ENCODE measurements around the gene DYNC2I2. TPM values are rescaled to one million over a fixed set of nuclear protein-coding genes. Genes with fewer than 3 reads are reported as not detected.

Gene DYNC2I2
- total and polyA plus RNA-seq, 10 of the 15 experiments (the other 5 are each of a cell fraction or from before 2014, with no cell fraction given): 0.89 to 118 (median 47.9) TPM

GRCh38 chr9:128687453-128687852 is 30.8 kb upstream of the DYNC2I2 start:
- Histone ChIP-seq H3K27me3 (replicated peaks in 1 of 2; ENCODE audit: control insufficient read depth in 2 of 2, insufficient read depth in 2 of 2, low read length in 1 of 2) (no peaks in the 10 kb centered on the region), H3K4me2 (ENCODE audit: control insufficient read depth, insufficient read depth) (peak overlapping the region; percentile 93), H3K27ac (ENCODE audit: control insufficient read depth, insufficient read depth) (no peak overlapping the region), H3K4me3 (peak overlapping the region; percentile 95; the same call in 1 of the 2 replicates), H4K20me1 (ENCODE audit: control insufficient read depth, insufficient read depth) (peaks cover 3% of the 10 kb centered on the region; the same call in 1 of the 2 replicates), H3K9ac (ENCODE audit: control insufficient read depth, insufficient read depth, low read length) (no peak overlapping the region), H3K36me3 (ENCODE audit: control insufficient read depth in 2 of 2, insufficient read depth in 2 of 2, low read length in 1 of 2) (peaks cover 2 to 3% of the 10 kb centered on the region in 2 experiments), H3K79me2 (ENCODE audit: control insufficient read depth, insufficient read depth, low read length) (peaks cover 90% of the 10 kb centered on the region), H3K9me3 (replicated peaks; ENCODE audit: control insufficient read depth, insufficient read depth, low read length) (no peaks in the 10 kb centered on the region), H3K4me1 (ENCODE audit: control insufficient read depth, insufficient read depth, low read length) (peaks cover 13% of the 10 kb centered on the region; the same call in 1 of the 2 replicates), H2AFZ (ENCODE audit: control insufficient read depth, low read depth, low read length) (no peak overlapping the region)
- TF ChIP-seq CREM (IDR thresholded peaks at IDR 0.05; ENCODE audit: low read depth) (no peak), ZNF384 (IDR thresholded peaks at IDR 0.05; ENCODE audit: borderline replicate concordance, low read depth, low read length) (0 out of 2 replicates have a peak, but pooled peaks have one; percentile 17), ZNF217 (IDR thresholded peaks at IDR 0.05) (no peak)
- SMC1A ChIA-PET (ENCODE audit: uncharacterized antibody, unreplicated experiment): interaction anchor here (0.6 to 1.5 kb wide), 3 partner anchors 44 to 1653 kb away, joined by 3 to 7 read pairs (median 3); no protein-coding TSS in a partner anchor
- FAIRE-seq (no peak), ATAC-seq (no peak), DNase-seq (ENCODE audit: low read depth, low spot score) (no peak)
- RAD21 ChIA-PET (ENCODE audit: unreplicated experiment): interaction anchor here (1.3 to 1.7 kb wide), 2 partner anchors 30 to 42 kb away, joined by 3 to 5 read pairs; no protein-coding TSS in a partner anchor
- intact Hi-C loops (cut with micrococcal nuclease; ENCODE audit: unreplicated experiment): loop anchor here (10.0 kb wide), 1 partner anchor 133 kb away; the partner anchor contains the start of gene SPTAN1
- BruUV-seq (replicated peaks): no TSS peak
- POLR2A ChIA-PET: interaction anchor here (0.7 to 2.1 kb wide), 2 partner anchors 44 to 106 kb away, joined by 6 to 8 read pairs; no protein-coding TSS in a partner anchor
- 77% methylated on average over 4 of the region's 4 CpGs for WGBS (ENCODE audit: insufficient coverage, insufficient replicate concordance, low lambda C conversion rate, missing lambda C conversion rate)
- CTCF ChIA-PET: interaction anchor here (0.6 to 0.8 kb wide), 2 partner anchors 563 to 596 kb away, joined by 3 read pairs; no protein-coding TSS in a partner anchor
- in situ Hi-C loops (cut with MboI): no loop called here

- H3K4me3 ChIP-seq: peak overlapping the region; percentile 95
- WGBS (ENCODE audit: insufficient coverage, insufficient replicate concordance, low lambda C conversion rate, missing lambda C conversion rate): 0% methylated on average over 16 of the region's 17 CpGs
- H3K4me2 ChIP-seq (ENCODE audit: control insufficient read depth, insufficient read depth): peak overlapping the region; percentile 80
- FAIRE-seq (no peak), ATAC-seq (peak; percentile 38), DNase-seq (ENCODE audit: low read depth, low spot score) (no peak)
- H3K36me3 ChIP-seq (ENCODE audit: control insufficient read depth in 2 of 2, insufficient read depth in 2 of 2, low read length in 1 of 2): 0 out of 4 replicates have a peak, but pooled peaks cover 0 to 4% of the 10 kb centered on the region in 2 experiments
- H3K4me1 ChIP-seq (ENCODE audit: control insufficient read depth, insufficient read depth, low read length): peaks cover 13% of the 10 kb centered on the region; the same call in 1 of the 2 replicates
- H3K9me3 ChIP-seq (replicated peaks; ENCODE audit: control insufficient read depth, insufficient read depth, low read length): no peaks in the 10 kb centered on the region
- H4K20me1 ChIP-seq (ENCODE audit: control insufficient read depth, insufficient read depth): no peaks in the 10 kb centered on the region
- POLR2A ChIA-PET: interaction anchor here (0.5 to 2.1 kb wide), 13 partner anchors 21 to 1122 kb away, joined by 3 to 33 read pairs (median 4); partner anchors contain the start of gene ZDHHC12
- H2AFZ ChIP-seq (ENCODE audit: control insufficient read depth, low read depth, low read length): no peak overlapping the region
- CTCF ChIA-PET: interaction anchor here (0.9 kb wide), 1 partner anchor 15 kb away, joined by 4 read pairs; no protein-coding TSS in a partner anchor
- H3K79me2 ChIP-seq (ENCODE audit: control insufficient read depth, insufficient read depth, low read length): peaks cover 89% of the 10 kb centered on the region
- RAD21 ChIA-PET (ENCODE audit: unreplicated experiment): interaction anchor here (0.9 to 1.2 kb wide), 2 partner anchors 38 to 41 kb away, joined by 3 read pairs; partner anchors contain the start of gene ZDHHC12
- intact Hi-C loops (cut with micrococcal nuclease; ENCODE audit: unreplicated experiment) (loop anchor here (10.0 kb wide), 1 partner anchor 131 kb away; the partner anchor contains the start of gene SPTAN1), in situ Hi-C loops (cut with MboI) (no loop called here)
- SMC1A ChIA-PET (ENCODE audit: uncharacterized antibody, unreplicated experiment): interaction anchor here (2.1 to 2.9 kb wide), 3 partner anchors 8 to 42 kb away, joined by 6 to 12 read pairs (median 8); no protein-coding TSS in a partner anchor
- peak overlapping the region; percentile 96 for H3K9ac ChIP-seq (ENCODE audit: control insufficient read depth, insufficient read depth, low read length)
- H3K27me3 ChIP-seq (replicated peaks in 1 of 2; ENCODE audit: control insufficient read depth in 2 of 2, insufficient read depth in 2 of 2, low read length in 1 of 2): no peaks in the 10 kb centered on the region
- H3K27ac ChIP-seq (ENCODE audit: control insufficient read depth, insufficient read depth): peak overlapping the region; percentile 96
- no TSS peak for BruUV-seq (replicated peaks)
- TF ChIP-seq PKNOX1 (IDR thresholded peaks at IDR 0.05) (no peak), PAX8 (IDR thresholded peaks at IDR 0.05) (no peak), FOXK2 (IDR thresholded peaks at IDR 0.05) (peak; percentile 72), RFX5 (IDR thresholded peaks at IDR 0.05; ENCODE audit: low read depth, low read length) (no peak), GABPA (IDR thresholded peaks at IDR 0.05; ENCODE audit: low read depth) (no peak), CHD4 (IDR thresholded peaks at IDR 0.05) (no peak), HDAC6 (IDR thresholded peaks at IDR 0.05; ENCODE audit: unreplicated experiment) (no peak), ETV6 (conservative IDR thresholded peaks at IDR 0.05 in 1 of 2, IDR thresholded peaks at IDR 0.05 in 1 of 2; ENCODE audit: borderline replicate concordance in 1 of 2, low read depth in 1 of 2) (no peak), BHLHE40 (IDR thresholded peaks at IDR 0.05; ENCODE audit: borderline replicate concordance in 1 of 2, low read depth in 2 of 2, low read length in 1 of 2) (peak in 1 of 2 experiments; percentile 37; a peak in 1 of 4 replicates), SMAD5 (IDR thresholded peaks at IDR 0.05; ENCODE audit: low read depth) (no peak), PAX5 (IDR thresholded peaks at IDR 0.05; ENCODE audit: borderline replicate concordance, low read depth, low read length) (peak; percentile 55; the same call in 1 of the 2 replicates), YY1 (IDR thresholded peaks at IDR 0.05; ENCODE audit: low read depth, low read length) (no peak)
Measured at GRCh38 chr9:128685636-128686489, 29.2 kb upstream of the DYNC2I2 start.

Measured in GM12878 (cell line).